GM10266 (cell line): ENCODE results near the gene CILP2.
A peak's percentile ranks its signal among the peaks of the same experiment; 100 is the strongest.

Source experiments
- DNase-seq: peaks from one replicate; pipeline ENCODE4 v3.0.0; 2012; ENCODE audit errors: extremely low spot score
- CTCF ChIP-seq: IDR thresholded peaks from 2 replicates; pipeline ENCODE4 v1.5.1; 2012; ENCODE audit warnings: mild to moderate bottlenecking, low read depth; ENCODE audit not compliant: control insufficient read depth, insufficient read depth; ENCODE audit errors: missing control alignments

Gene CILP2

GRCh38 chr19:19538061-19538784, at the start of gene CILP2:
CILP2 (plus strand) TSS chr19:19538265; CDS start chr19:19538350, 85 bp downstream.
- peak; percentile 78 for DNase-seq
- no peak for TF ChIP-seq CTCF

- peak; percentile 59 for DNase-seq
- no peak for TF ChIP-seq CTCF
These were observed 49.0 kb upstream of the CILP2 start for GRCh38 chr19:19488875-19489690.

- TF ChIP-seq CTCF: no peak
- no peak for DNase-seq
These were observed 48.3 kb upstream of the CILP2 start for GRCh38 chr19:19489804-19490204.

GRCh38 chr19:19490214-19490968, 47.7 kb upstream of the CILP2 start:
- DNase-seq: peak; percentile 87

GRCh38 chr19:19491321-19492025, 46.6 kb upstream of the CILP2 start:
- no peak for DNase-seq
- TF ChIP-seq CTCF: no peak

More at GRCh38 chr19:19490214-19490968, 47.7 kb upstream of the CILP2 start:
- TF ChIP-seq CTCF: peak; percentile 94

GRCh38 chr19:19492026-19492610, 45.9 kb upstream of the CILP2 start:
- TF ChIP-seq CTCF: no peak
- DNase-seq: no peak
